GM23248 (cell line): ENCODE measurements around the gene FSTL1. TPM values are rescaled to one million over a fixed set of nuclear protein-coding genes. Genes with fewer than 3 reads are reported as not detected.
A peak's percentile ranks its signal among the peaks of the same experiment; 100 is the strongest.

Experiments
- DNase-seq: peaks from one replicate; pipeline ENCODE4 v3.0.0-alpha.2; 2015
- H2AFZ ChIP-seq: fragments of 200-600 bp; sonication (generic); 2 replicates; pipeline ENCODE4 v1.6.1; 2016; ENCODE audit warnings: antibody characterized with exemption
- H3F3A ChIP-seq: fragments of 200-600 bp; sonication (generic); 2 replicates; pipeline ENCODE4 v1.6.1; 2016; ENCODE audit warnings: mild to moderate bottlenecking, antibody characterized with exemption, mixed run types; ENCODE audit not compliant: insufficient read depth
- H3K27ac ChIP-seq: fragments of 200-600 bp; sonication (generic); 2 replicates; pipeline ENCODE4 v1.5.1; 2016; ENCODE audit warnings: mild to moderate bottlenecking
- H3K27me3 ChIP-seq: fragments of 200-600 bp; sonication (generic); replicated peaks from 2 replicates; pipeline ENCODE4 v1.6.1; 2016; ENCODE audit warnings: mild to moderate bottlenecking; ENCODE audit not compliant: insufficient read depth
- H3K36me3 ChIP-seq: fragments of 200-600 bp; sonication (generic); 2 replicates; pipeline ENCODE4 v1.6.1; 2016; ENCODE audit warnings: low read depth, mild to moderate bottlenecking
- H3K4me1 ChIP-seq: fragments of 200-600 bp; sonication (generic); 2 replicates; pipeline ENCODE4 v1.6.1; 2016; ENCODE audit warnings: mild to moderate bottlenecking; ENCODE audit not compliant: insufficient read depth
- H3K4me2 ChIP-seq: fragments of 200-600 bp; sonication (generic); one replicate; pipeline ENCODE4 v1.6.1; 2016; ENCODE audit warnings: mild to moderate bottlenecking; ENCODE audit not compliant: unreplicated experiment
- H3K4me3 ChIP-seq: fragments of 200-600 bp; sonication (generic); 2 replicates; pipeline ENCODE4 v1.5.1; 2016; ENCODE audit warnings: mild to moderate bottlenecking
- H3K79me2 ChIP-seq: fragments of 200-600 bp; sonication (generic); 2 replicates; pipeline ENCODE4 v1.6.1; 2016; ENCODE audit warnings: mild to moderate bottlenecking; ENCODE audit not compliant: insufficient read depth
- H3K9ac ChIP-seq: fragments of 200-600 bp; sonication (generic); 2 replicates; pipeline ENCODE4 v1.6.1; 2016; ENCODE audit warnings: mild to moderate bottlenecking
- H3K9me2 ChIP-seq: fragments of 200-600 bp; sonication (generic); 2 replicates; pipeline ENCODE4 v1.6.1; 2016; ENCODE audit warnings: mixed run types, mild to moderate bottlenecking, moderate library complexity; ENCODE audit not compliant: insufficient read depth
- H3K9me3 ChIP-seq: fragments of 200-600 bp; sonication (generic); one replicate; pipeline ENCODE4 v1.6.1; 2017; ENCODE audit warnings: low read depth
- H4K20me1 ChIP-seq: fragments of 200-600 bp; sonication (generic); 2 replicates; pipeline ENCODE4 v1.6.0; 2016; ENCODE audit not compliant: insufficient read depth
- EZH2 ChIP-seq: fragments of 200-600 bp; sonication (generic); IDR thresholded peaks from 2 replicates; pipeline ENCODE4 v1.6.1; 2018; ENCODE audit warnings: antibody characterized with exemption, mild to moderate bottlenecking; ENCODE audit not compliant: insufficient read depth, poor library complexity, severe bottlenecking
- EZH2phosphoT487 ChIP-seq: fragments of 200-600 bp; sonication (generic); IDR thresholded peaks from 2 replicates; pipeline ENCODE4 v1.6.1; 2018; ENCODE audit warnings: antibody characterized with exemption, moderate library complexity, mild to moderate bottlenecking, low read depth; ENCODE audit not compliant: insufficient read depth
- WGBS, 2 experiments: methylation state at CpG; one replicate each; pipeline ENCODE4 v1.1.6; 2015 to 2017; ENCODE audit warnings: low lambda C conversion rate in 2 of 2, low coverage in 1 of 2; ENCODE audit errors: missing lambda C conversion rate in 2 of 2; 5-methylcytosine and 5-hydroxymethylcytosine counted together
- in situ Hi-C: fragments of 300-500 bp; cut with MboI; formaldehyde crosslinking; loops from 2 replicates; pipeline ENCODE4 v1.15.0; 2020
- polyA plus RNA-seq: library from polyadenylated mRNA; unstranded; fragments of >200 nt; fragmentation: Nextera tagmentation; extraction: Ambion mirVana; gene quantifications from 2 replicates; pipeline ENCODE4 v1.2.1, GENCODE V29; 2016
- total RNA-seq: library from RNA; depleted of rRNA; stranded (reverse); fragments of >200 nt; shearing (Covaris generic); gene quantifications from 2 replicates; pipeline ENCODE4 v1.2.3, GENCODE V29; 2014

The FSTL1 gene
- total and polyA plus RNA-seq, 2 experiments from 2014 or later = 1,910 to 4,171 TPM

GRCh38 chr3:120368172-120368571 is 82.6 kb downstream of the FSTL1 start:
- Histone ChIP-seq H3K4me1 (no peaks in the 10 kb centered on the region; the same call in 1 of the 2 replicates), H4K20me1 (no peaks in the 10 kb centered on the region), H3K27ac (no peak overlapping the region), H3K4me2 (no peak overlapping the region), H3K9ac (no peak overlapping the region), H3K36me3 (no peaks in the 10 kb centered on the region), H3K9me2 (no peaks in the 10 kb centered on the region), H3K4me3 (no peak overlapping the region), H2AFZ (no peak overlapping the region), H3K27me3 (peaks cover 18% of the 10 kb centered on the region), H3K79me2 (no peaks in the 10 kb centered on the region), H3K9me3 (no peaks in the 10 kb centered on the region), H3F3A (no peaks in the 10 kb centered on the region)
- DNase-seq = no peak
- TF ChIP-seq EZH2phosphoT487 = no peak
- TF ChIP-seq EZH2 = no peak
- WGBS, 2 experiments = 56 to 66% methylated on average over 3 of the region's 3 CpGs
- in situ Hi-C loops = no loop called here

GRCh38 chr3:120364821-120365220 is 86.0 kb downstream of the FSTL1 start:
- Histone ChIP-seq H3K9ac (no peak overlapping the region), H3K4me3 (no peak overlapping the region), H3K4me1 (no peaks in the 10 kb centered on the region; the same call in 1 of the 2 replicates), H3K27ac (no peak overlapping the region), H3K9me2 (no peaks in the 10 kb centered on the region), H3K36me3 (no peaks in the 10 kb centered on the region), H3K9me3 (no peaks in the 10 kb centered on the region), H2AFZ (no peak overlapping the region), H3K79me2 (no peaks in the 10 kb centered on the region), H4K20me1 (no peaks in the 10 kb centered on the region), H3K27me3 (peaks cover 2% of the 10 kb centered on the region; the same call in 1 of the 2 replicates), H3F3A (no peaks in the 10 kb centered on the region), H3K4me2 (peak overlapping the region; percentile 31)
- DNase-seq = peak; percentile 69
- 0% methylated on average over 1 of the region's 1 CpG for WGBS, 2 experiments
- TF ChIP-seq EZH2phosphoT487 (no peak), EZH2 (no peak)
- in situ Hi-C loops = no loop called here

DNA sequence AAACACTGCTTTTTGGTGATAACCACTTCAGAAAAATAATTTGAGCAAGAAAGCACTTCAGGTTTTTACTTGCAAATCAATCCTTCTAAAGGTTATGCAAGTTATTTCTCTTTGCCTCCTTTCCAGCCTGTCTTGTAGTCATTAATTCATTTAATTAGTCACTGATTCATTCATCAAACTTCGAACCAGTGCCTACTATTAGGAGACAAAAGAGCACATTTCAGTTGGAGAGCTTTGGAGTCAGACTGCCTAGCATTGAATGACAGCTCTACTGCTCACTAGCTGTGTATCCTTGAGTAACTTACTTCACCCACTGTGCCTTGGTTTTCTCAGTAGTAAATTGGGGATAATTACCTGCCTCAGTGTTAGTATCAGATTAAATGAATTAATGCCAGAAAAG is 86.7 kb downstream of the FSTL1 start:
- Histone ChIP-seq H3K9me3 (no peaks in the 10 kb centered on the region), H3K9ac (no peak overlapping the region), H3K9me2 (no peaks in the 10 kb centered on the region), H3K79me2 (no peaks in the 10 kb centered on the region), H3K4me1 (no peaks in the 10 kb centered on the region; the same call in 1 of the 2 replicates), H3K4me2 (no peak overlapping the region), H3F3A (no peaks in the 10 kb centered on the region), H2AFZ (no peak overlapping the region), H3K4me3 (no peak overlapping the region), H4K20me1 (no peaks in the 10 kb centered on the region), H3K36me3 (no peaks in the 10 kb centered on the region), H3K27me3 (0 out of 2 replicates have a peak, but pooled peaks cover 2% of the 10 kb centered on the region), H3K27ac (no peak overlapping the region)
- no peak for DNase-seq
- TF ChIP-seq EZH2phosphoT487 (no peak), EZH2 (no peak)
- WGBS, 2 experiments = 79 to 88% methylated on average over 1 of the region's 1 CpG
- in situ Hi-C loops = no loop called here

GRCh38 chr3:120357807-120358206 is 93.0 kb downstream of the FSTL1 start:
- Histone ChIP-seq H3K4me3 (no peak overlapping the region), H3K27me3 (no peaks in the 10 kb centered on the region; the same call in 1 of the 2 replicates), H3K79me2 (no peaks in the 10 kb centered on the region), H2AFZ (no peak overlapping the region), H3K4me2 (no peak overlapping the region), H3K9me2 (no peaks in the 10 kb centered on the region), H4K20me1 (no peaks in the 10 kb centered on the region), H3K36me3 (no peaks in the 10 kb centered on the region), H3K27ac (no peak overlapping the region), H3K9me3 (no peaks in the 10 kb centered on the region), H3F3A (no peaks in the 10 kb centered on the region), H3K9ac (no peak overlapping the region), H3K4me1 (no peaks in the 10 kb centered on the region)
- no peak for TF ChIP-seq EZH2
- no peak for TF ChIP-seq EZH2phosphoT487
- in situ Hi-C loops = no loop called here
- no peak for DNase-seq

- Histone ChIP-seq H3K9me3 (no peaks in the 10 kb centered on the region), H3K4me1 (peaks cover 6% of the 10 kb centered on the region), H3K9ac (no peak overlapping the region), H3K27ac (no peak overlapping the region), H3K4me3 (no peak overlapping the region), H3K4me2 (no peak overlapping the region), H2AFZ (no peak overlapping the region), H3K27me3 (no peaks in the 10 kb centered on the region; the same call in 1 of the 2 replicates), H3K9me2 (no peaks in the 10 kb centered on the region), H3F3A (peaks cover 7% of the 10 kb centered on the region; the same call in 1 of the 2 replicates), H3K79me2 (no peaks in the 10 kb centered on the region), H4K20me1 (no peaks in the 10 kb centered on the region), H3K36me3 (no peaks in the 10 kb centered on the region)
- DNase-seq = no peak
- 73 to 78% methylated on average over 1 of the region's 1 CpG for WGBS, 2 experiments
- in situ Hi-C loops = no loop called here
- TF ChIP-seq EZH2phosphoT487 = no peak
- no peak for TF ChIP-seq EZH2
These were observed 95.3 kb downstream of the FSTL1 start for GRCh38 chr3:120355486-120355885.
